Adrenal gland (tissue), 5 donors: ENCODE measurements around the gene CNTNAP1.

Experiments
- POLR2A ChIP-seq, 2 donors: fragments of 450-650 bp; IDR thresholded peaks; one replicate each; pipeline ENCODE4 v1.6.1; 2017; ENCODE audit warnings: antibody characterized with exemption in 2 of 2, mild to moderate bottlenecking in 2 of 2, moderate library complexity in 1 of 2
- TF ChIP-seq, protein P1 (sequence below), 6 experiments: fragments of 450-650 bp in 4 of 6; fragments of 200-600 bp in 2 of 6; sonication (generic) in 1 of 6; IDR thresholded peaks; 1 replicate in 5 of 6; 2 replicates in 1 of 6; pipeline versions ENCODE4 v1.5.1 to v1.8.0; 2016 to 2021; ENCODE audit warnings: antibody characterized with exemption in 6 of 6, mild to moderate bottlenecking in 2 of 6, moderate library complexity in 1 of 6
- donor health status: DM: no; HTN: no; CAD: no.

DNA sequence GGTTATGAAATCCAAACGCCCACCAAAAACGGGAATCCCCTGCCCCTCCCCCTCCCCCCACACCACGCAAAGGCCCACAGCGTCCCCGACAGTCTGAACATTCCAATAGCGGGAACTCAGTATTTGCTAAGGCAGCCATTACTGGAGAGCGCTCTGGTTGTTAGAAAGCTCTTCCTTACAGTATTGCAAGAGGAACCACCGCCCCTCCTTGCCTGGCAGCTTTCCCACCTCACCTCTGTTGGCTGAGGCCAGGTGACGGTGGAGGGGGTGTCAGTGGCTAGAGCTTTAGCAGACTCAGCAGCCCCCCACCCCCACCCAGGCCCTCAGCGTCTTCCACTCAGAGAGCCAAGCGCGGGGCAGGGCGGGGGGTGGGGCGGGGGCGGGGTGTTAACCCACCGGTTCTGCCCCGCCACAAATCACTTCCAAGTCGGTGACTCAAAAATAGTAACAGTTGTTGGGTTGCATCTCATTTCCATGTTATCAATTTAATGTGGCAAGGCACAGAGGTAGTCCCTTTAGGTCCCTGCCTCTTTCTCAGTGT, 3.3 kb upstream of the CNTNAP1 start:
- TF ChIP-seq, protein P1, sequence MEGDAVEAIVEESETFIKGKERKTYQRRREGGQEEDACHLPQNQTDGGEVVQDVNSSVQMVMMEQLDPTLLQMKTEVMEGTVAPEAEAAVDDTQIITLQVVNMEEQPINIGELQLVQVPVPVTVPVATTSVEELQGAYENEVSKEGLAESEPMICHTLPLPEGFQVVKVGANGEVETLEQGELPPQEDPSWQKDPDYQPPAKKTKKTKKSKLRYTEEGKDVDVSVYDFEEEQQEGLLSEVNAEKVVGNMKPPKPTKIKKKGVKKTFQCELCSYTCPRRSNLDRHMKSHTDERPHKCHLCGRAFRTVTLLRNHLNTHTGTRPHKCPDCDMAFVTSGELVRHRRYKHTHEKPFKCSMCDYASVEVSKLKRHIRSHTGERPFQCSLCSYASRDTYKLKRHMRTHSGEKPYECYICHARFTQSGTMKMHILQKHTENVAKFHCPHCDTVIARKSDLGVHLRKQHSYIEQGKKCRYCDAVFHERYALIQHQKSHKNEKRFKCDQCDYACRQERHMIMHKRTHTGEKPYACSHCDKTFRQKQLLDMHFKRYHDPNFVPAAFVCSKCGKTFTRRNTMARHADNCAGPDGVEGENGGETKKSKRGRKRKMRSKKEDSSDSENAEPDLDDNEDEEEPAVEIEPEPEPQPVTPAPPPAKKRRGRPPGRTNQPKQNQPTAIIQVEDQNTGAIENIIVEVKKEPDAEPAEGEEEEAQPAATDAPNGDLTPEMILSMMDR (IDR thresholded peaks at IDR 0.05) = no peak
- no peak for TF ChIP-seq POLR2A (IDR thresholded peaks at IDR 0.05)
